ENCODE measurements around the gene MRPL49.

MRPL49 gene

DNA sequence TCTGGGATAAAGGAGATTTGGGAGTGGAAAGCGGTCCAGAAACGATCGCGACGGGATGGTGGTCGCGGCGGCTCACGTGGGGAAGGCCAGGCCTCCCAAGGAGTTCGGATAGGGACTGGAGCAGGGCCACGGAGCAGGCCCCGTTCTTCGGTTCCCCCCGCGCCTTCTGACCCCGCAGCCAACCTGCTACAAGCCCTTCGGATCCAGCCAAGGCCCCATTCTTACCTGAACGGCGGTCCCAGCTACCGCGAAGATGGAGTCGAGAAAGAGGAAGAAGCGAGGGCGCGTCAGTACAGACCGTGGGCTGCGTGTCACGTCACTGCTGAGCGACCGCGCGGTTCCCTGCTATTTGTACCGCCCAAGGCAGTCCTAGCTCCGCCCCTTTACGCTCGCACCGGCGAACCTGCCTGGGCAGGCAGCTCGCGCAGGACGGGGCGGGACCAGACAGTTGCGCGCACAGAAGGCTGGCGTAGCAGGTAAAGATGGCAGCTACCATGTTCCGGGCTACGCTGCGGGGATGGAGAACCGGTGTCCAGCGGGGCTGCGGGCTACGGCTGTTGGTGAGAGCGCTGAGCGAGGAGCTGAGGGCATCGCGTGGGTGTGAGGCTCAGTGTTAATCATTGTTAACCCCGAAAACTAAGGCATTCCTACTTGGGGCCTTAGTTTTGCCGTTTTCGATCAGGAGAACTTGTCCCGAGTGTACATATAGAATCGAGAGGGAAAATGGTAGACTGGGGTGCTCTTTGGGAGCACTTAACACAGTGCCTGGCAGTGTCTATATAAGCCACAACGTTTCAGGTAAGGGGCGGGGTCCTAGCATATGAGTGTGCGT, at the start of gene MRPL49, which contains the start of gene FAU:
TSS of gene MRPL49 (plus strand) at position 457 of the 832 bp plus-strand sequence. CDS start at position 483, 26 bp downstream.
TSS of gene FAU (minus strand) at position 270 of the 832 bp plus-strand sequence. CDS start 321 bp downstream, outside the sequence.
- TF ChIP-seq ZNF274 (IDR thresholded peaks at IDR 0.05; ENCODE audit: low read depth, low read length): no peak
- H3K4me3 ChIP-seq (ENCODE audit: low read length): peak within 1 kb of the TSS; percentile 76

DNA sequence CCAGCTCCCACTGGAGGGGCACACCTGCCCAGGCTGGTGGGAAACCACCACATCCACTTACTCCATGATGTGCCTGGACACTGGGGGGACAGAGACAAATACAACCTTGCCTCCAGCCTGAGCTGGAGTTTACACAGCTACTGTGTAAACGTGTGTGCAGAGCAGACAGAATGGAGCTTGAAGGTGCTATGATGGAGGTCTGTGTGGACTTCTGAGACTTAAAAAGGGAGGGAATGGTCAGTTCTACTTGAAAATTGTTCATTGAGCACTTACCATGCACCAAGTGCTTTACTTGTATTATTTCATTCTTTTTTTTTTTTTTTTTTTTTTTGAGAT, 49.5 kb upstream of the MRPL49 start:
- no peak overlapping the region for H3K4me3 ChIP-seq (ENCODE audit: low read length)
- no peak for TF ChIP-seq ZNF274 (IDR thresholded peaks at IDR 0.05; ENCODE audit: low read depth, low read length)

DNA sequence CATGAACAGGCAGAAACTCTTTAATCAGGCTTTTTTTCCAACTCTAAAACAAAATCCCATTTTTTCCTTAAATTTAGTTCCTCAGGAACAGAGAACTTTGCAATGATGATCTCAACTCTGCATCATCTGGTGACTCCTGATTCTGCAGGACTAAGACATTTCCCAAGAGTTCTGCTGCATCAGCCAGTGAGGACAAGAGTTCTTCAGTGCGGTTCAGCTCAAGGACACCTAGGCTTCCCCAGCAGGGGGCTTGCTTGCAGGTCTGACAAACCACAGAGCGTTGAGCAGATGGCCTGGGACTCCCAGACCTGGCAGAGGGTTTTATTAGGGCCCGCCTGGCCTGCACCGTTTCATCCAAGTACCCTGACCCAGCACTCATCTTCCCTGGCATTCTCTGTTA, 44.7 kb upstream of the MRPL49 start:
- no peak overlapping the region for H3K4me3 ChIP-seq (ENCODE audit: low read length)
- no peak for TF ChIP-seq ZNF274 (IDR thresholded peaks at IDR 0.05; ENCODE audit: low read depth, low read length)

DNA sequence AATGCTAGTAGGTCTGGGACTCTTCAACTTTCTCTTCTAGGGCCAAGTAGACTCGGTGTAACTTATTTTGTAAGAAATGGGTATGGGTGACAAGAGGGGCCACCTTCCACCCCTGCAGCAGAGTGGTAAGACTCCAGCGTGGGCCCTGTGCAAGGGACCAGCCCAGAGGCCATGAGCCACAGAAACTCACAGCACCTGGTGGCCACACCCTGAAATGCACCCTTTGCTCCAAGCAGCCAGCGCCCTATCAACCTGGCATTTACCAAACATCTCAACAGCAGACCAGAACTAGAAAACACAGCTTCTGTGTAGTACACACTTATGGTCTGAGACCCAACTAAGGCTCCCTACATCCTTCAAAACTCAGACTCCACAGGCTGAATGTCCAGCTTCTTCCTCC, 44.0 kb upstream of the MRPL49 start:
- TF ChIP-seq ZNF274 (IDR thresholded peaks at IDR 0.05; ENCODE audit: low read depth, low read length): no peak
- H3K4me3 ChIP-seq (ENCODE audit: low read length): no peak overlapping the region

DNA sequence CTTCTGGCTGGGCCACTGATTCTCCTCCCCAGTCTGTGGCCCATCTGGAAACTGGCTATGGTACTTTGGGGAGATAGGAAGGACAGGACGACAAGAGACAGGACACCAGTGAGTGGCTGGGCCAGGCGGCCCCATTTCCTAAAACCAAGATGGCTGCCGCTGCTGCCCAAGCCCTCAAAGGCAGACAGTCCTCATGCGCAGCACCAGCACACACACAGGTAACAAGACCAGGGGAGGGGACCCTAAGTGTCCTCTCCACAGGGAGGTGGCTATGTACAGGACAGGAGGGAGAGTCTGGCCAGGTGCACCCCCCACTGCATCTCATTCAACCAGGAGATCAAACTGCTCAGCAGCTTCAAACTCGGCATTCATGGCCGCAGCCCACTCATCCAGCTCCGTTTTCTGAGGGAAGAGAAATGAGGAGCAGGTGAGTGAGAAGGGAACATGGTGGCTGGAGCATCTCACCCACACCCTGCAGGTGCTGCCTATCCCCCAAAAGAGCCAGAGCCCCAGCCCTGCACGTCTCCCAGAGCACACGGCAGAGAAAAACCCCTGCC, 43.3 kb upstream of the MRPL49 start:
- no peak for TF ChIP-seq ZNF274 (IDR thresholded peaks at IDR 0.05; ENCODE audit: low read depth, low read length)
- no peak overlapping the region for H3K4me3 ChIP-seq (ENCODE audit: low read length)

DNA sequence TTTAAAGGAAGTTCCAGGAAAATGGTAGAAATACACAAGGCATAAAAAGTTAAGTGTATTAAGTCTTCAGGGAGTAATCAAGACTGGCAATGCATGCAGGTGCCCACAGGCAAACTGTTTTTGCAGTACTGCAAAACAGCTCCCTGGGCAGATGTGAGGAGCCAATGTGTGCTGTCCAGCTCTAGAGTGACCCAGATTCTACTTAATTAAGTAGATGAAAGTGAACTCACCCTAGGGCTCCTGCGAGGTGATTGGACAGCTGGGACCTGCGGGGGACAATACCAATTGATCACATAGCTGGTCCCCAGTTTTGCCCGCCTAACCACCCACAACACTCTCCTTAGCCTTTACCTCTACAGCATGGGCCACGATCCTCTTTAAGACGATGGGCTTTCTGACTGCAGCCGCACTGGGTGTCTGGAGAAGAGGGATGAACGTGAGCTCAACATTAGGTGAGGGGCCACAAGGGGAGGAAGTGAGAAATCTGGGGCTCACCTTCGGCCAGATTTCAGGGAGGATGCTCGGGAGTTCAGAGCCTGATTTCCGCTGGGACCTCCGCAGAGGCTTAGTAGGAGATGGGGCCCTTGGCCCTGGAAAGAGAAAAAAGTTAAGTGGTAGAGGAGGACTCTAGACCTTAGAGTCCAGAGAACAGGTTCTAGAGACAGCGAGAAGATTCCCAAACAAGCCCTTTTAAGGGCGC, 38.8 kb upstream of the MRPL49 start:
- H3K4me3 ChIP-seq (ENCODE audit: low read length): peak overlapping the region; percentile 89
- TF ChIP-seq ZNF274 (IDR thresholded peaks at IDR 0.05; ENCODE audit: low read depth, low read length): no peak

DNA sequence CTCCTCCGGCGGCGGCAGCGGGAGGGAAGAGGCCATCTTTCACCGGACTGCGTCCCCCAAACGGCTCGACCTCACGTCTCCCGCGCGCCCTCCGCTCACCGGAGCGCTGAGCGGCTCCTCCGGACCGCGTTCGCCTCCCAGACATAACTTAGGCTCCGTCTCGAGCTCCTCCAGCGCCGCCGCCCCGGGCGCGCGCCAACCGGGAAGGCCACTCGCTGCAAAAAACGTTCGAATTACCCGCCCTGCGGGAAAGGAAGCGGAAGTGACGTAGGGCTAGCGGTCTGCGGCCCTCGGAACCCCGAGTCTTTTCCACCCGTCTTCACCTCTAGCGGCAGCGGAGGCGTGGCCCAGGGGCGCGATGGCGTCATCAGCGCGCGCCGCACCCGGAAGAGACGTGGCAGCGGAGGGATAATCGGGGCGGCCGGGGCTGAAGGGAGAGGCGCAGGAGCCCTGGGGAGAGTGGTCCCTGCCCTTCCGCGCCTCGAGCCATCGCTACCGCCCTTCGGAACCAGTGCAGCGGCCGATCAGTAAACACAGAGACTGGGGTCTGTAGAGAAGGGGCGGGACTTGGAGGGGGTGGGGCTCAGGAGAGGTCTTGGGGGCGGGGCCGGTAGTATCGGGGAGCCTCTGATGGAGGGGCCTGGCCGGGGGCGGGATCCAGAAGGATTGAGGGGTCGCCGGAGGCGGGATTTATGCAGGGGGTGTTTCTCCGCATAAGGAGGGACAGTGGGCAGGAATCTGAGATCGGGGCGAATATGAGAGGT, 38.1 kb upstream of the MRPL49 start, which contains the start of the genes CDCA5 and ZFPL1:
TSS of gene CDCA5 (minus strand) at position 207 of the 764 bp plus-strand sequence. CDS start at position 145, 62 bp downstream.
TSS of gene ZFPL1 (plus strand) at position 389 of the 764 bp plus-strand sequence. CDS start 477 bp downstream, outside the sequence.
- no peak for TF ChIP-seq ZNF274 (IDR thresholded peaks at IDR 0.05; ENCODE audit: low read depth, low read length)
- H3K4me3 ChIP-seq (ENCODE audit: low read length): peak within 1 kb of the TSS; percentile 89

DNA sequence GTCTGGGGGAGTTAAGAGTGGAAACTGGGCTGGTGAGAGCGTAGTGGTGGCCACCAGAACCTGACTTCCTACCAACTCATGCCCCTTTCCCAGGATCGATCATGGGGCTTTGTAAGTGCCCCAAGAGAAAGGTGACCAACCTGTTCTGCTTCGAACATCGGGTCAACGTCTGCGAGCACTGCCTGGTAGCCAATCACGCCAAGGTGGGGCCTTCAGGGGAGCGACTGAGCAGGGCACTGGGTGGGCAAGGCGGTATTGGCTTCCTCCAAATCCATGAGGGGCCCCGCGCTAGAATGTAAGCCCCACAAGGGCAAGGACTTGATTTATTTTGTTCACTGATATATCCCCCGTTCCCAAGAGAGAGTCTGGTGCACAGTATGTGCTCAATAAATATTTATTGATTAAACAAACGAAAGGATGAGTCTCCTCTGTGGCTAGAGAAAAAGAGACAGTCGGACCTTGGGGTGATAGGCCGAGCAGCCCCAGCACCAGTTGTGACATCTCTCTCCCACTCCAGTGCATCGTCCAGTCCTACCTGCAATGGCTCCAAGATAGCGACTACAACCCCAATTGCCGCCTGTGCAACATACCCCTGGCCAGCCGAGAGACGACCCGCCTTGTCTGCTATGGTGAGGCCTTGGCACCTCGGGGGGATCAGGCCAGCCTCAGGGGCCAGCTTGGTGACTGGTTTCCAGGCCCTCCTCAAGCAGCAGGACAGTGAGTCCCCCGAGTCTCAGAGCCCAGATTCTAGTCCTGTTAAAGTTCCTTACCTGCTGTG, 37.3 kb upstream of the MRPL49 start:
- TF ChIP-seq ZNF274 (IDR thresholded peaks at IDR 0.05; ENCODE audit: low read depth, low read length): no peak
- H3K4me3 ChIP-seq (ENCODE audit: low read length): peak overlapping the region; percentile 89

DNA sequence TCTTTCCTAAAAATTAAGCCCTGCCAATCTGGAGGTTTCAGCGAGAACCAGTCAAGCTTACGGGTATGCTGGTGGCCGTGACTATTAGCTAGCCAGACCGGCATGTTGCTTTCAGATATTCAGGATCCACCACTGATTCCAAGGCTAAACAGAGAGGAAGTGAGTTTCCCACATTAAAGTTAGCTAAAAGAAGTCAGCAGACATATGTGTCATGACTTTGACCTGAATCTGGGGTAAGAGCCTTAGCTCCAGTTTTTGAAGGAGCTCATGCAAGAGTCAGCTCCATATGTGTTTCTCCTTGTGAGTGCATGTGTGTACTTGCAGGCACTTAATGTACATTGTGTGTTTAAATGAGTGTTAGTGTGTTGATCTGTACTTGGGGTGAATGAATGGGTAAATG, 36.7 kb upstream of the MRPL49 start:
- TF ChIP-seq ZNF274 (IDR thresholded peaks at IDR 0.05; ENCODE audit: low read depth, low read length): no peak
- no peak overlapping the region; the same call in 1 of the 2 replicates for H3K4me3 ChIP-seq (ENCODE audit: low read length)

DNA sequence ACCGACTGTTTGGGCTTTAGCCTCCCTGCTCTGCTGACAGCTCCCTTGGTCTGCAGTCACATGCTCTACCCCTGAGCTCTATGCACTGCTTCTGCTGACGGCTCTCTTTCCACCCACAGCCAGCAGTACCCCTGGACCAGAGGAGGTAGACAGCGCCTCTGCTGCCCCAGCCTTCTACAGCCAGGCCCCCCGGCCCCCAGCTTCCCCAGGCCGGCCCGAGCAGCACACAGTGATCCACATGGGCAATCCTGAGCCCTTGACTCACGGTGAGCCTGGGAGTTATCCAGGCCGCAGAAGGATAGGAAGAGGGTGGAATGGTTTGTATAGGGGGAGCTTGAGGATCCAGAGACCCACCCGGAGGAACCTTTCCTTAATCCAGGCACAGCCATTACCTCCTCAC, 35.3 kb upstream of the MRPL49 start:
- no peak for TF ChIP-seq ZNF274 (IDR thresholded peaks at IDR 0.05; ENCODE audit: low read depth, low read length)
- no peak overlapping the region for H3K4me3 ChIP-seq (ENCODE audit: low read length)

DNA sequence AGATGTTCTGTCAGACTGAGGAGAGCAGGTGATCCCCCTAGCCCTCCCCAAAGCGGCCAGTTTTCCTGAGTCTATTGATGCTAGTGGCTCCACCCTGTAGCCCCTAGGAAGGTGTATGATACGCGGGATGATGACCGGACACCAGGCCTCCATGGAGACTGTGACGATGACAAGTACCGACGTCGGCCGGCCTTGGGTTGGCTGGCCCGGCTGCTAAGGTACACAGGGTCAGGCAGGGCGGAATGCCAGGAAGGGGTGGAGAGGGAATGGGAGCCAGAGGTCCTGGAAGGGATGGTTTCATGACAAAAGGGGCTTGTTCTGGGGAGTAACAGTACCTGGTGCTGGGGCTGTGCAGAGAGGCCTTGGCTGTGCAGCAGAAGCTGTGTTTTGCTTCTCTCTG, 34.9 kb upstream of the MRPL49 start:
- H3K4me3 ChIP-seq (ENCODE audit: low read length): no peak overlapping the region
- no peak for TF ChIP-seq ZNF274 (IDR thresholded peaks at IDR 0.05; ENCODE audit: low read depth, low read length)

DNA sequence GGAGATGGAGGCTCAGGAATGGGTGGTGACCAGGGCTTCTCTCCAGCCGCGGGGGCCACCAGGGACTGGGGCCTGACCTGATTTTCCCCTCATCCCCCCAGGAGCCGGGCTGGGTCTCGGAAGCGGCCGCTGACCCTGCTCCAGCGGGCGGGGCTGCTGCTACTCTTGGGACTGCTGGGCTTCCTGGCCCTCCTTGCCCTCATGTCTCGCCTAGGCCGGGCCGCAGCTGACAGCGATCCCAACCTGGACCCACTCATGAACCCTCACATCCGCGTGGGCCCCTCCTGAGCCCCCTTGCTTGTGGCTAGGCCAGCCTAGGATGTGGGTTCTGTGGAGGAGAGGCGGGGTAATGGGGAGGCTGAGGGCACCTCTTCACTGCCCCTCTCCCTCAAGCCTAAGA, 34.3 kb upstream of the MRPL49 start:
- TF ChIP-seq ZNF274 (IDR thresholded peaks at IDR 0.05; ENCODE audit: low read depth, low read length): no peak
- no peak overlapping the region for H3K4me3 ChIP-seq (ENCODE audit: low read length)

DNA sequence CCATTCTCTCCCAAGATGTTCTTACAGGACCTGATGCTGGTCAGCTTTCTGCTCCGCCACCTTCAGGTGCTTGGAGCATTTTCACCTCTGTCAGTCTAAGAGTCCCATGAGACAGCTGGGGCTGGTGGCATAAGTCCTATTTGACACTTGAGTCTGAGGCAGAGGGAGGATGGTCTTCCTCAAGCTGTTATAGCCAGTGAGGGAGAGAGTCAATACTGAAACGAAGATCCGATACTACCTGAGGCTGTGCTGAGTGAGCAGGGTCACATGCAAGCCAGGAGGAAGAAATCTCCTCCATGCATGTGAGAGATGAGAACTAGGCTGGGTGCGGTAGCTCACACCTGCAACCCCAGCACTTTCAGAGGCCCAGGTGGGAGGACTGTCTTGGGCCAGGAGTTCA, 32.5 kb upstream of the MRPL49 start:
- H3K4me3 ChIP-seq (ENCODE audit: low read length): no peak overlapping the region
- TF ChIP-seq ZNF274 (IDR thresholded peaks at IDR 0.05; ENCODE audit: low read depth, low read length): no peak
